HEK293 (cell line): Measurements from ENCODE around the gene SLAMF9.

Source experiments
- BCL6B ChIP-seq: fragments of 450-650 bp; formaldehyde crosslinking; IDR thresholded peaks from 2 replicates; pipeline ENCODE4 v1.5.1; 2017; ENCODE audit warnings: missing biosample characterization, missing genetic modification characterization
- FEZF1 ChIP-seq: fragments of 450-650 bp; formaldehyde crosslinking; IDR thresholded peaks from 2 replicates; pipeline ENCODE4 v1.5.1; 2016; ENCODE audit warnings: missing biosample characterization, missing genetic modification characterization
- GFI1B ChIP-seq: fragments of 450-650 bp; formaldehyde crosslinking; IDR thresholded peaks from 2 replicates; pipeline ENCODE4 v1.5.1; 2016; ENCODE audit warnings: missing biosample characterization, missing genetic modification characterization
- HOXD13 ChIP-seq: sonication (generic); formaldehyde crosslinking; IDR thresholded peaks from 2 replicates; pipeline ENCODE4 v1.8.0; 2022; ENCODE audit warnings: missing genetic modification reagents, borderline replicate concordance
- MZF1 ChIP-seq: fragments of 450-650 bp; formaldehyde crosslinking; IDR thresholded peaks from 2 replicates; pipeline ENCODE4 v1.5.1; 2017; ENCODE audit warnings: missing biosample characterization, missing genetic modification characterization, borderline replicate concordance
- OSR2 ChIP-seq: fragments of 450-650 bp; formaldehyde crosslinking; IDR thresholded peaks from 2 replicates; pipeline ENCODE4 v1.5.1; 2016; ENCODE audit warnings: missing biosample characterization, missing genetic modification characterization
- SCRT1 ChIP-seq: fragments of 450-650 bp; formaldehyde crosslinking; IDR thresholded peaks from 2 replicates; pipeline ENCODE4 v1.5.1; 2016; ENCODE audit warnings: missing biosample characterization, missing genetic modification characterization, borderline replicate concordance
- ZBTB21 ChIP-seq: fragments of 450-650 bp; formaldehyde crosslinking; IDR thresholded peaks from 2 replicates; pipeline ENCODE4 v1.5.1; 2017; ENCODE audit warnings: missing biosample characterization, missing genetic modification characterization
- ZFP3 ChIP-seq: fragments of 450-650 bp; formaldehyde crosslinking; IDR thresholded peaks from 2 replicates; pipeline ENCODE4 v1.5.1; 2016; ENCODE audit warnings: low read depth, missing biosample characterization, missing genetic modification characterization
- ZNF138 ChIP-seq: fragments of 450-650 bp; formaldehyde crosslinking; IDR thresholded peaks from 2 replicates; pipeline ENCODE4 v1.5.1; 2016; ENCODE audit warnings: missing biosample characterization, missing genetic modification characterization, borderline replicate concordance
- ZNF169 ChIP-seq: fragments of 450-650 bp; formaldehyde crosslinking; IDR thresholded peaks from 2 replicates; pipeline ENCODE4 v1.5.1; 2016; ENCODE audit warnings: missing biosample characterization, missing genetic modification characterization
- ZNF211 ChIP-seq: fragments of 450-650 bp; formaldehyde crosslinking; IDR thresholded peaks from 2 replicates; pipeline ENCODE4 v1.5.1; 2016; ENCODE audit warnings: low read depth, missing biosample characterization, missing genetic modification characterization
- ZNF223 ChIP-seq: fragments of 450-650 bp; formaldehyde crosslinking; IDR thresholded peaks from 2 replicates; pipeline ENCODE4 v1.5.1; 2016; ENCODE audit warnings: missing biosample characterization, missing genetic modification characterization
- ZNF23 ChIP-seq: fragments of 450-650 bp; formaldehyde crosslinking; IDR thresholded peaks from 2 replicates; pipeline ENCODE4 v1.5.1; 2016; ENCODE audit warnings: missing biosample characterization, missing genetic modification characterization, borderline replicate concordance
- ZNF274 ChIP-seq, 2 experiments: fragments of 200-500 bp in 1 of 2; fragments of 450-650 bp in 1 of 2; sonication (Bioruptor generic) in 1 of 2; formaldehyde crosslinking in 1 of 2; IDR thresholded peaks; 2 replicates each; pipeline versions ENCODE4 v1.5.1 to v1.6.1; 2014 to 2016; ENCODE audit warnings: borderline replicate concordance in 1 of 2, inconsistent platforms in 1 of 2, low read length in 1 of 2, missing biosample characterization in 1 of 2, missing genetic modification characterization in 1 of 2
- ZNF335 ChIP-seq: fragments of 450-650 bp; formaldehyde crosslinking; conservative IDR thresholded peaks from 2 replicates; pipeline ENCODE4 v1.5.1; 2016; ENCODE audit warnings: missing biosample characterization, missing genetic modification characterization
- ZNF37A ChIP-seq: fragments of 450-650 bp; IDR thresholded peaks from 2 replicates; pipeline ENCODE4 v1.5.1; 2018; ENCODE audit warnings: missing biosample characterization, missing genetic modification characterization
- ZNF548 ChIP-seq: fragments of 450-650 bp; formaldehyde crosslinking; IDR thresholded peaks from 2 replicates; pipeline ENCODE4 v1.5.1; 2016; ENCODE audit warnings: missing biosample characterization, missing genetic modification characterization
- ZNF560 ChIP-seq: fragments of 450-650 bp; formaldehyde crosslinking; IDR thresholded peaks from 2 replicates; pipeline ENCODE4 v1.5.1; 2017; ENCODE audit warnings: missing biosample characterization, missing genetic modification characterization, borderline replicate concordance
- ZNF596 ChIP-seq: fragments of 450-650 bp; IDR thresholded peaks from 2 replicates; pipeline ENCODE4 v1.5.0; 2018; ENCODE audit warnings: missing biosample characterization, mild to moderate bottlenecking, missing genetic modification characterization, moderate library complexity
- ZNF645 ChIP-seq: fragments of 450-650 bp; formaldehyde crosslinking; IDR thresholded peaks from 2 replicates; pipeline ENCODE4; 2016; ENCODE audit warnings: missing biosample characterization, missing genetic modification characterization
- ZNF658 ChIP-seq: fragments of 450-650 bp; formaldehyde crosslinking; IDR thresholded peaks from 2 replicates; pipeline ENCODE4; 2016; ENCODE audit warnings: missing biosample characterization, missing genetic modification characterization
- ZNF830 ChIP-seq: fragments of 450-650 bp; IDR thresholded peaks from 2 replicates; pipeline ENCODE4 v1.5.0; 2018; ENCODE audit warnings: missing biosample characterization, missing genetic modification characterization, low read depth, mild to moderate bottlenecking, moderate library complexity
- ZNF837 ChIP-seq: fragments of 450-650 bp; formaldehyde crosslinking; IDR thresholded peaks from 2 replicates; pipeline ENCODE4 v1.5.1; 2016; ENCODE audit warnings: missing biosample characterization, missing genetic modification characterization
- ZSCAN23 ChIP-seq: fragments of 450-650 bp; formaldehyde crosslinking; IDR thresholded peaks from 2 replicates; pipeline ENCODE4 v1.5.1; 2016; ENCODE audit warnings: missing biosample characterization, missing genetic modification characterization
- TF ChIP-seq, protein P1 (sequence below): fragments of 450-650 bp; formaldehyde crosslinking; IDR thresholded peaks from 2 replicates; pipeline ENCODE4 v1.5.1; 2016; ENCODE audit warnings: missing biosample characterization, missing genetic modification characterization
- TF ChIP-seq, protein P2 (sequence below): fragments of 450-650 bp; formaldehyde crosslinking; IDR thresholded peaks from 2 replicates; pipeline ENCODE4 v1.5.0; 2017; ENCODE audit warnings: missing biosample characterization, missing genetic modification characterization, borderline replicate concordance
- TF ChIP-seq, protein P3 (sequence below): fragments of 450-650 bp; formaldehyde crosslinking; IDR thresholded peaks from 2 replicates; pipeline ENCODE4 v1.5.1; 2016; ENCODE audit warnings: missing biosample characterization, missing genetic modification characterization
- TF ChIP-seq, protein P4 (sequence below): fragments of 450-650 bp; formaldehyde crosslinking; IDR thresholded peaks from 2 replicates; pipeline ENCODE4 v1.5.1; 2016; ENCODE audit warnings: missing biosample characterization, missing genetic modification characterization, low read depth

Gene SLAMF9

DNA sequence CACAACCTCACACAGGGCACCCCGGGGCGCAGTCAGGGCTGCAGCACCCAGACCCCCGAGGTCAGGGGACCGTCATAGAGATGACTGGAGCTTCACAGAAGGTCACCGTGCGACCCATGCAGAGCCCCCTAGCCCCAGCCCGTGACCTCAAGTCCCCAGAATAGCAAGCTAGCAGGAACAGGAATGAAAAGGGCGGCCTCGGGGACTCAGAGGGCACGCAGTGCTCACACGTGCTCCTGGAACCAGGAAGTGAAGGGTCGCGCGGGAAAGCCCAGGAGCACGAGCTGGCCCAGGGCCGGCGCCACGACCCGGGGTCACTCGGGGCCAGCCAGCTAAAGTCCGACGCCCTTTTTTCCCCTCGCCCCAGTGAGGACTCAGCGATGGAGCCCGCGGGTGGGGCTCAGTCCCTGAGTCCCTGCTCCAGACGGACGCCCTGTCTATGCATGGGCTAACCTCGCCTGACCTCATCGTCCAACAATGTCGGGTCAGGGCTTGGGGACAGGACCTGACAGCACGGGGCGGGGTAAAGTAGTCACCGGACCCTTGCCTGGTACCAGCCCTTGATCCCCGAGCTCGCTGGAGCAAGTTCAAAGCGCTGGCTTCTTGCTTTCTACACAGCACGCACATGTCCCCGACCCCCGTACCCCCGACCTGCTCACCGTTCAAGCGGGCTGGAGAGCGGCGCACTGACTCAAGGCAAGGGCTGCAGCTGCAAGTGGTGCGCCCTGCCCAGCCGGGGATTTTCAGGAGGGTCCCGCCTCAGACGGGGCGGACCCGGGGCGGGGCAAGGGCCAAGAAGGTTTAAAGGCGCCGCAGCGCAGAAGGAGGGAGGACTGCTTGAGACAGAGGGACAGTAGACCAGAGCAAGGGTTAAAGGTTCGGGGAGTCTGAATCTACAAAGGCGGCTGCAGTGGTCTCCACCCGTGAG is 29.0 kb downstream of the SLAMF9 start, which contains the start of gene TAGLN2 (continued):
- peak; percentile 70 for TF ChIP-seq ZNF335 (tag by site-specific recombination)
- no peak for TF ChIP-seq ZNF658 (tag by site-specific recombination)
- TF ChIP-seq ZBTB21 (tag by site-specific recombination) = no peak
- no peak for TF ChIP-seq ZNF138
- no peak for TF ChIP-seq ZNF560
- no peak for TF ChIP-seq ZNF596
- no peak for TF ChIP-seq ZNF169 (tag by site-specific recombination)
- TF ChIP-seq ZSCAN23 = 0 out of 2 replicates have a peak, but pooled peaks have one; percentile 19
- TF ChIP-seq, protein P1, sequence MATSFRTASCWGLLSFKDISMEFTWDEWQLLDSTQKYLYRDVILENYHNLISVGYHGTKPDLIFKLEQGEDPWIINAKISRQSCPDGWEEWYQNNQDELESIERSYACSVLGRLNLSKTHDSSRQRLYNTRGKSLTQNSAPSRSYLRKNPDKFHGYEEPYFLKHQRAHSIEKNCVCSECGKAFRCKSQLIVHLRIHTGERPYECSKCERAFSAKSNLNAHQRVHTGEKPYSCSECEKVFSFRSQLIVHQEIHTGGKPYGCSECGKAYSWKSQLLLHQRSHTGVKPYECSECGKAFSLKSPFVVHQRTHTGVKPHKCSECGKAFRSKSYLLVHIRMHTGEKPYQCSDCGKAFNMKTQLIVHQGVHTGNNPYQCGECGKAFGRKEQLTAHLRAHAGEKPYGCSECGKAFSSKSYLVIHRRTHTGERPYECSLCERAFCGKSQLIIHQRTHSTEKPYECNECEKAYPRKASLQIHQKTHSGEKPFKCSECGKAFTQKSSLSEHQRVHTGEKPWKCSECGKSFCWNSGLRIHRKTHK = no peak
- 0 out of 2 replicates have a peak, but pooled peaks have one; percentile 48 for TF ChIP-seq ZNF837 (tag by site-specific recombination)
- TF ChIP-seq ZNF23 (tag by site-specific recombination) = no peak
- no peak for TF ChIP-seq OSR2 (tag by site-specific recombination)
- TF ChIP-seq ZFP3 (tag by site-specific recombination) = no peak; the same call in 1 of the 2 replicates
- no peak for TF ChIP-seq ZNF645 (tag by site-specific recombination)
- no peak for TF ChIP-seq HOXD13
- TF ChIP-seq, protein P2, sequence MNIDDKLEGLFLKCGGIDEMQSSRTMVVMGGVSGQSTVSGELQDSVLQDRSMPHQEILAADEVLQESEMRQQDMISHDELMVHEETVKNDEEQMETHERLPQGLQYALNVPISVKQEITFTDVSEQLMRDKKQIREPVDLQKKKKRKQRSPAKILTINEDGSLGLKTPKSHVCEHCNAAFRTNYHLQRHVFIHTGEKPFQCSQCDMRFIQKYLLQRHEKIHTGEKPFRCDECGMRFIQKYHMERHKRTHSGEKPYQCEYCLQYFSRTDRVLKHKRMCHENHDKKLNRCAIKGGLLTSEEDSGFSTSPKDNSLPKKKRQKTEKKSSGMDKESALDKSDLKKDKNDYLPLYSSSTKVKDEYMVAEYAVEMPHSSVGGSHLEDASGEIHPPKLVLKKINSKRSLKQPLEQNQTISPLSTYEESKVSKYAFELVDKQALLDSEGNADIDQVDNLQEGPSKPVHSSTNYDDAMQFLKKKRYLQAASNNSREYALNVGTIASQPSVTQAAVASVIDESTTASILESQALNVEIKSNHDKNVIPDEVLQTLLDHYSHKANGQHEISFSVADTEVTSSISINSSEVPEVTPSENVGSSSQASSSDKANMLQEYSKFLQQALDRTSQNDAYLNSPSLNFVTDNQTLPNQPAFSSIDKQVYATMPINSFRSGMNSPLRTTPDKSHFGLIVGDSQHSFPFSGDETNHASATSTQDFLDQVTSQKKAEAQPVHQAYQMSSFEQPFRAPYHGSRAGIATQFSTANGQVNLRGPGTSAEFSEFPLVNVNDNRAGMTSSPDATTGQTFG (tag by site-specific recombination) = no peak
- TF ChIP-seq FEZF1 = no peak
- no peak for TF ChIP-seq MZF1
- no peak for TF ChIP-seq GFI1B (tag by site-specific recombination)
- TF ChIP-seq SCRT1 (tag by site-specific recombination) = no peak
- TF ChIP-seq BCL6B (tag by site-specific recombination) = no peak
- TF ChIP-seq ZNF223 (tag by site-specific recombination) = no peak
- no peak for TF ChIP-seq ZNF830 (tag by site-specific recombination)
- TF ChIP-seq ZNF211 = no peak
- TF ChIP-seq, protein P3, sequence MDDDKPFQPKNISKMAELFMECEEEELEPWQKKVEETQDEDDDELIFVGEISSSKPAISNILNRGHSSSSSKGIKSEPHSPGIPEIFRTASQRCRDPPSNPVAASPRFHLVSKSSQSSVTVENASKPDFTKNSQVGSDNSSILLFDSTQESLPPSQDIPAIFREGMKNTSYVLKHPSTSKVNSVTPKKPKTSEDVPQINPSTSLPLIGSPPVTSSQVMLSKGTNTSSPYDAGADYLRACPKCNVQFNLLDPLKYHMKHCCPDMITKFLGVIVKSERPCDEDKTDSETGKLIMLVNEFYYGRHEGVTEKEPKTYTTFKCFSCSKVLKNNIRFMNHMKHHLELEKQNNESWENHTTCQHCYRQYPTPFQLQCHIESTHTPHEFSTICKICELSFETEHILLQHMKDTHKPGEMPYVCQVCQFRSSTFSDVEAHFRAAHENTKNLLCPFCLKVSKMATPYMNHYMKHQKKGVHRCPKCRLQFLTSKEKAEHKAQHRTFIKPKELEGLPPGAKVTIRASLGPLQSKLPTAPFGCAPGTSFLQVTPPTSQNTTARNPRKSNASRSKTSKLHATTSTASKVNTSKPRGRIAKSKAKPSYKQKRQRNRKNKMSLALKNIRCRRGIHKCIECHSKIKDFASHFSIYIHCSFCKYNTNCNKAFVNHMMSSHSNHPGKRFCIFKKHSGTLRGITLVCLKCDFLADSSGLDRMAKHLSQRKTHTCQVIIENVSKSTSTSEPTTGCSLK (tag by site-specific recombination) = no peak
- TF ChIP-seq ZNF274 (IDR thresholded peaks at IDR 0.05; ENCODE audit: low read length) = no peak
- TF ChIP-seq ZNF274 (tag by site-specific recombination; IDR thresholded peaks at IDR 0.05; ENCODE audit: borderline replicate concordance) = no peak
- no peak for TF ChIP-seq ZNF37A (tag by site-specific recombination)
- TF ChIP-seq, protein P4, sequence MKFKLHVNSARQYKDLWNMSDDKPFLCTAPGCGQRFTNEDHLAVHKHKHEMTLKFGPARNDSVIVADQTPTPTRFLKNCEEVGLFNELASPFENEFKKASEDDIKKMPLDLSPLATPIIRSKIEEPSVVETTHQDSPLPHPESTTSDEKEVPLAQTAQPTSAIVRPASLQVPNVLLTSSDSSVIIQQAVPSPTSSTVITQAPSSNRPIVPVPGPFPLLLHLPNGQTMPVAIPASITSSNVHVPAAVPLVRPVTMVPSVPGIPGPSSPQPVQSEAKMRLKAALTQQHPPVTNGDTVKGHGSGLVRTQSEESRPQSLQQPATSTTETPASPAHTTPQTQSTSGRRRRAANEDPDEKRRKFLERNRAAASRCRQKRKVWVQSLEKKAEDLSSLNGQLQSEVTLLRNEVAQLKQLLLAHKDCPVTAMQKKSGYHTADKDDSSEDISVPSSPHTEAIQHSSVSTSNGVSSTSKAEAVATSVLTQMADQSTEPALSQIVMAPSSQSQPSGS (tag by site-specific recombination) = no peak
- TF ChIP-seq ZNF548 (tag by site-specific recombination) = no peak
